ENCODE data around the gene TMEM40.
"Not testable (repeated sequence)": the region's sequence is repeated elsewhere in the genome, so short reads cannot be mapped to it uniquely, and the experiment has no call there.

TMEM40 gene

DNA sequence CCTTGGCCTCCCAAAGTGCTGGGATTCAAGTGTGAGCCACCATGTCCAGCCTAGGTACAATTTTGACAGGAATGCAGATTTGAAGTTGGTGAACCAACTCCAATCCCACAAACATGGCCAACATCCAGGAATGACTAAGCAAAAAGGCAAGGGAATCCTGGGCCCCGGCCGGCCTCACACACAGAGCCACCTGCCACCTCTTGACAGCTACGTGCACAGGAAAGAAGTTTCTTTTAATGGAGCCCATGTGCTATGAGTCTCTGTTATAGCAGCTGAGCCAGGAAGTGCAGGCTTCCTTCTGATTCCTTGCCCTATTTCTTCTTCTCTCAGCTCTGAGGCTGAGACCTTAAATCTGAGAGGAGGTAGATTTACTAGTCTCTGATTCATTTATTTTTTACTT lies 8.8 kb downstream of the TMEM40 start:
- peak; percentile 52 for DNase-seq

DNA sequence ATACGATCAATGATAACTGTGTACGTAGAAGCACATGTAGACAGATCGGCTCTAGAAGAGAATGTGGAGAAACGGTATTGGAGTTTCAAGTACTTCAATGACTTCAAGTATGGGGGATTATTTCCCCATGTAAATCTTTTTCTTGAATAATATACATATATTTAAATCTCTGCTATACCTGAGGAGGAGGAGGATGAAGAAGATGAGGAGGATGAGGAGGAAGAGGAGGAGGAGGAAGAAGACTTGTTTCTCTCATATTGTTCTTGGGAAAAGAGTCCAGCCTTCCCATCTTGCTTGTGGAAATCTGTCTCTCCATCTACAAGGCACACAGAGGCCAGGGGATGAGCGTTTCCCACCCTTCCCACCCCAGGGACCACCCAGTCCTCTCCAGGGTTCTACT lies 10.6 kb downstream of the TMEM40 start:
- DNase-seq = no peak

DNA sequence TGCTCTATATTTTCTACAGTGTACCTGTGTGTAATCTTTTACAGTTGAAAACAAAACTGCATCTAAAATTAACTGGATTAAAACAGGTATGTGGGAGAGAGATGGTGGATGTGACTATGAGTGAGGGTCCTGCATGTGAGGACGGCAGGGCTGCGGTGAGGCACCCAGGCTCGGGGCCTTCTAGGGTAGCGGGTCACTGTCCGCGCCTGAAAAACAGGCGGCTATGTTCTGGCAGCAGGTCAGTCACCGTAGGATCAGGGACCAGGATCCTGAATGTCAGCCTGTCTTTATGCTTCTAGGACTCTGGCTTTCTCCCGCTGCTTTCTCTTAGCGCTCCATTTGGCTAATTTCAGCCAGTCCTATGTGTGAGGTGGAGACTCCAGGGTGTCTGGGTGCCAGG lies 12.6 kb downstream of the TMEM40 start:
- no peak for DNase-seq

DNA sequence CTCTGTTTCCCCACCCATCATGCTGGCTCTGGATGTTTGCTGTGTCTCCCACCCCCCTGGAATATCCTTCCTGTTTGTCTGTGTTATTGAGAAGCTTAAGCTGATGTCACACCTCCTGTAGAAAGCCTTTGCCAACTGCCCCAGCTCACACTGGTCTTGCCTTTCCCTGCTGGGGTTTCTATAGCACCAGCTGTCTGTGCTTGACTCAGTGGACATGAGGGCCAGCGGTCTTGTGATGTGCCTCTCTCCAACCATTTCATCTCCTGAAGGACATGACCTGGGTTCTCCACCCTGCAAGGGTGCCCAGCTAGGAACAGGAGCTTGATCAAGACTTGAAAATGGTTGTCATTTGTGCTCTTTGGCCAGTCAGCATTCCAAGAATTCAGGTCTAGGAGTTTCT lies 14.7 kb downstream of the TMEM40 start:
- no peak for DNase-seq

DNA sequence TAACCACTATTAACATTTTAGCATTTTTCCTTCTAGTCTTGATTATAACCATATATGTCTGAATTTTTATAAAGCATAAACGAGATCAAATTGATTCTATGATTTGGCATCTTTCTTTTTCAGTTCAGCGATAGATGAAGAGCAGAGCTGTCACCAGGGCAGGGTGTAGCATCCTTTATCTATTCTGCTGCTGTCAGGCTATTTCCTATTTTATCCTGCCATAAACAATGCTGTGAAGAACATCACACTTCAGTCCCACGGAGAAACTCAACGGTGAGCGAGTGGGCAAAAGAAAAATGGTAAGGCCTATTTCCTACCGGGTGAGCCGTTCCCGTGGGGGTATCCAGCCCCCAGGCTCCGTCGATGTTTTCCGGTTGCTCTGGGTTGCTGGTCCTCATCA lies 15.5 kb downstream of the TMEM40 start:
- DNase-seq = no peak

DNA sequence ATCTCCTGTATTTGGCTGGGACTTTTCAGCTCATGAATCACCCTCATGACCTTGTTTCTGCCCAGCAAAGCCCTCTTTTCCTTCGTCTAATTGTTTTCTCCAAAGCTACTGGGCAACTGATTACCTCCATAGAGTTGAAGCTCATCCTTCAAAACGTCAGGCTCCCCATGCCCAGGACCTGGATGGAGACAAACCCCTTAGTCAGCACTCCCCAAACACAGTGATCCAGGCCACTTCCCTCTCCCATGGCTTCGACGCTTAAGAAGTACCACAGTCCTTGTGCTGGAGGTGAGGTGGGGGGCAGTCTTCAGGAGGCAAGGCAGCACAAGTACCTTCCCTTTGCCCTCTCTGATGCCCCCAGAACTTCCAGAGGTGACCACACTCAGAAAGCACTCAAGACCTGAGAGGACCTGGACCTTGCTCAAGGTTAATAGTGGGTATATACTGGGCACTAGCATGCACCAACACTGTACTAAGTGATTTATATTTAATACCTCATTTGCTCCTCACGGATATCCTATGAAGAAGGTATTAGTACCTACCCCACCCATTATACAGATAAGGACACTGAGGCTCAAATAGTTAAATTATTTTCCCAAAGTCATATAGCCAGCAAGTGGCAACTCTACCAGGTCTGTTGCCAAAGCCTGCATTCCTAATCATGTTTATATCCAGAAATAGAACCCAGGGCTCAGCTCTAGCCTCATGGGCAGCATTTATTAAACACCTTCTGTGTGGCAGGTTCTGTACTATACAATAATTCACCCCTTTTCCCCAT lies 16.5 kb downstream of the TMEM40 start:
- no peak for DNase-seq

DNA sequence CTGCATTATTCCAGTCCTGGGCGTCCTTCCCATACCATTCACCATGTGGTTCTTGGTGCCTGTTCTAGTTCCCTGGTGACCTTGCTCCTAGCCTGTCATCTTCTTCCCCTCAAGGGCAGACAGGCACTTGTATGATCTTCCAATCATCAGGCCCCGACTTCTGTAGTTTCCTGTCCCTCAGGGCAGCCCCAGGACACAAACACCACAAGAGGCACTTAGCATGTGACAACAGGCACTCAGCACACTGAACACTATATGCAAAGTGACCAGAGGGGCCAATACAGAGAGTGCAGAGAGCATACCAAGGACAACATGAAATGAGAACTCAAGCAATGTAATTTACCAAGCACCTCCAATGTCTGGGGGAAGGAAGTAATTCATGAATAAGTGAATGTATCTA lies 17.9 kb downstream of the TMEM40 start:
- no peak for DNase-seq

DNA sequence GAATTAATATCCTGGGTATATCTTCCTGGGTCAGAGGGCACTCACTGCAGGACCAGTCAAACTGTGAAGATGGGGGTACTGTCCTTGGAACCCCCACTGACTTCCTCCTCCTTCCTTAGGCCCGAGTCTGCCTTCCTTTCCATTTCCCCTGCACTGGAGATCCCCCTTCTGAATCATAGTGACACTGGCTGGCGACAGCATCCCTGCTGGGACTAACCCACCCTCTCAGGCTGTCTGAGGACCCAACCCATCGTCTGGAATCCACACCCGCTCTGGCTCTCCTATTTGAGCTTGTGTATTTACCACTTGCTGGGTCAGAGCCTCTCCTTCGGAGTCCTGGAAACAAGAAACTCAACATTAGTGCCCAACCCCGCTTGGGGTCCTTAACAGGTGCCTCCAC lies 21.2 kb downstream of the TMEM40 start:
- no peak for DNase-seq

DNA sequence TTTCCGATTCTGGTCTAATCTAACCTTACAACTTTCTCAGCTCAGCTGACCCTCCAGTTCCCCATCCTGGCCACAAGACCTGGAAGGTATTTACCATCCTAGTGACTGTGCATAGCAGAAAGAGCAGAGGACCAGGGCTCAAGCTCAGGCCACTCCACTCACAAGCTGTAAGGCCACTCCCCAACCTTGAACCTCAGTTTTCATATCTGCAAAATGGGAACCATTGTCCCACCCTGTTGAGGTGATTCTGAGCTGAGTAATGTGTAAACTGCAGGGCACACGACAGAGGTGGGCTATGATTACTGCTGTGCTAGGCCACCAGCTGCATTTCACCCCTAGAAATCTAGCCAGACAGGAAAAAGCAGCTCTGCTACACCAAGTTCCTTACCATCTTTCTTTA lies 21.7 kb downstream of the TMEM40 start:
- DNase-seq = no peak

DNA sequence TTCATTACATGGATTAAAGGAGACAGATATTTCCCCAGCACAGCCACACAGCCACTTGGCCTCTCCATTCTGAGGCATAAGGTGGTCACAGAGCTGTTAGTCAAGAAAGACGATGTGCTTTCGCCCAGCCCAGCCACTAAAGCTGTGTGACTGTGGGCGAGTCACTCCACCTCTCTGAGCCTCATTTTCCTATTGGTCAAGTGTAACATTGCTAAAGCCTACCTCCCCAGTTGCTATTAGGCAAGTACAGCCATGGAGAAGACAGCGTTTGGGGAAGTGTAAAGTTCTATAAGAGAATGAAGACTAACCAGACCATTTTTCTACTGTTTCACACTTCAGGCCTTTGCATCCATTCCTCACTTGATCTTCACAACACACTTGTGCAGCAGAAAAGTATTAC lies 24.1 kb downstream of the TMEM40 start:
- no peak for DNase-seq

DNA sequence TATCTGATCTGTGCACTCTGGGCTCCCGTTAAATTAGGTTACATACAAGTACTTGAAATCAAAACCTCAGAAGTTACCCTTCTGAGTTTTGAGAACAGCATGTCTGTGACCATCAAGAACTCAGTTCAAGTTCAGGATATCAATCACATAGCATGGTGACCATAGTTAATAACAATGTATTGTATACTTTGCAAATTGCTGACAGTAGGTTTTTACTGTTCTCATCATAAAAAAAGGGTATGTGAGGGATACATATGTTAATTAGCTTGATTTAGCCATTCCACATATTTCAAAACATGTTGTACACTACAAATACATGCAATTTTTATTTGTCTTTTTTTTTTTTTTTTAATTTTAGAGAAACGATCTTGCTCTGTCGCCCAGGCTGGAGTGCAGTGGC lies 25.5 kb downstream of the TMEM40 start:
- no peak for DNase-seq

DNA sequence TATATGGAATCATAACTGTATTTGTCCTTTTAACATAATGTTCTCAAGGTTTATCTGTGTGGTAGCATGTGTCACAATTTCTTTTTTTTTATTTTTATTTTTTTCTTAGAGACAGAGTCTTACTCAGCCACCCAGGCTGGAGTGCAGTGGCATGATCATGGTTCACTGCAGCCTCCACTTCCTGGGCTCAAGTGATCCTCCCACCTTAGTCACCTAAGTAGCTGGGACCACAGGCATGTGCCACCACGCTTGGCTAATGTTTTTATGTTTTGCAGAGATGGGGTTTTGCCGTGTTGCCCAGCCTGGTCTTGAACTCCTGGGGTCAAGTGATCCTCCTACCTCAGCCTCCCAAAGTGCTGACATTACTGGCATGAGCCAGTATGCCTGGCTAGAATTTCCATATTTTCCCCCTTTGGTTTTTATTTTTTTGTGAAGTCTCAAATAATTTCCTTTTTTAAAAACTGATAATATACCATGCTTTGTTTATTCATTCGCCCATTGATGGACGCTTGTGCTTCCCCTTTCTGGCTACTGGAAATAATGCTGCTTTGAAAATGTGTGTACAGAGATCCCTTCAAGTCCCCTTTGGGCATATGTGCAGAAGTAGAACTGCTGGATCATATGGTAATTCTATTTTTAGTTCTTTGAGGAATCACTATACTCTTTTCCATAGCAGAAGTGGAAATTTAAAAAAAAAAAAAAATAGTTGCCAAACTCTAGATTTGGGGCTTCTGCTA lies 28.4 kb downstream of the TMEM40 start:
- DNase-seq = no peak

DNA sequence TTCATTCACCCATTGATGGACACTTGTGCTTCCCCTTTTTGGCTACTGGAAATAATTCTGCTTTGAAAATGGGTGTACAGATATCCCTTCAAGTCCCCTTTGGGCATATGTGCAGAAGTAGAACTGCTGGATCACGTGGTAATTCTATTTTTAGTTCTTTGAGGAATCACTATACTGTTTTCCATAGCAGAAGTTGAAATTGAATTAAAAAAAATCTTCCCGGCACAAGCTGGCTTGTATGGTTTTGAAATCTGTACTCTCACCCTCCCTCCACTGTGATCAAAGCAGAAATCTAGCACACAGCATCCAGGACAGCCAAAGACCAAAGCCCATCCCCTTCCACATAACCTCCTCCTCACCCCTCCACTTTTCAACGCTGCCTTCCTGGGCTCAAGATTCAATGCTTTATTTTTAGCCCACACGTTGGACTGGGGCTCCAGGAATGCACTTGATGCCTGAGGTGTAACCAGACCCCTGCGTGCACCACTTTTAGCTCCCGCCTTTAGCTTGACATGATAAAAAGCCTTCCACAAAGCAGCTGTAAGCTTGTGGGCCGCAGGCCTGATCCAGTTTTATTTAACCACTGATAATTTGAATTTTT lies 29.9 kb downstream of the TMEM40 start:
- no peak for DNase-seq

DNA sequence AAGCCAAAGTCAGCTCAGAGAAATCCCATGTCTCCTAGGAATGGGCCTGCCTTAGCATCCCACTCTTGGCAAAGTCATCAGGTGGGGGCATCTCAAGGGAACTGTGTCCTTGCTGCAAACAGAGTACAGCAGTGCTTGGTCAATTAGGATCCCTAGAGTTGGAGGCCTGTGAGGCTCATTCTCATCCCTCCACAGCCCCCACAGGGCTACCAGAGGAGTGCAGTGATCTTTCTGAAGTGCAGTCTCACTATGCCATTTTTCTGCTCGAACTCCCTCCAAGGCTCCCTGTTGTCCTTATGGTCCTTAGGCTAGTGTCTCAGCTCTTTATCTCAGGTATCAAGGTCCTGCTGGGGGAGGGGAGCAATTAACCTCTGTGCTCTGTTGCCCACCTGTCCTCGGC lies 31.1 kb downstream of the TMEM40 start:
- DNase-seq = no peak

DNA sequence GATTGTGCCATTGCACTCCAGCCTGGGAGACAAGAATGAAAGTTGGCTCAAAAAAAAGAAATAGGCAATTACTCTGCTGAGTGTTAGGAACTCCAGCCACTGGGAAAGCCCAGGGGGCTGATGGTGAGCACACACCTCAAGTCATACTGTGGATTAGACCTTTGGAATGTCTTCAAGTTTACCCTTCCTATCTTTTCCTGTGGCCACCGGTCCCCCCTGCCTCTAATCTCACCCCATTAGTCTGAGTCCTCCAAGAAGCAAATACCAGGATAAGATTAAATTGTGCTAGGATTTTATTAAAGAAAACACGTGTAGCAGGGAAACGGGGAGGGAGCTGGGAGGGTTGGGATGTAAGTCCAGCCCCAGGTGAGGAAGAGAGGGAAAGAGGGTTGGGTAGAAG lies 31.6 kb downstream of the TMEM40 start:
- DNase-seq = no peak

DNA sequence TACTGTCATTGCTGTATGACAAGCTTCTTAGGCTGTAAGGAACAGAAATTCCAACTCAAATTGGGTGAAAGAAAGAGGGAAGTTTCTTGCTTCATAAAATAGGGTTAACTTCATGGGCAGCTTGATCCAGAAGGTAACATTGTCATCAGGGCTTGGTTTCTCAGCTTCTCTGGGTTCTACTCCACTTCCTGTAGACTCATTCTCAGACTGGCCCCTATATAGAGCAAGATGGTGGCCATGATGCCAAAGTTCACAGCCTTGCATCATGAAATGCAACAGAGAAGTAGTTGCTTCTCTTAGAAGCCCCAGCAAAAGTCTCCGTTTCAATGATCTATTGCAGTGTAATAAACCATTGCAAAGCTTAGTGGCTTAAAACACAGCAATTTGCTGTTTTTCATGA lies 33.6 kb downstream of the TMEM40 start:
- no peak for DNase-seq

DNA sequence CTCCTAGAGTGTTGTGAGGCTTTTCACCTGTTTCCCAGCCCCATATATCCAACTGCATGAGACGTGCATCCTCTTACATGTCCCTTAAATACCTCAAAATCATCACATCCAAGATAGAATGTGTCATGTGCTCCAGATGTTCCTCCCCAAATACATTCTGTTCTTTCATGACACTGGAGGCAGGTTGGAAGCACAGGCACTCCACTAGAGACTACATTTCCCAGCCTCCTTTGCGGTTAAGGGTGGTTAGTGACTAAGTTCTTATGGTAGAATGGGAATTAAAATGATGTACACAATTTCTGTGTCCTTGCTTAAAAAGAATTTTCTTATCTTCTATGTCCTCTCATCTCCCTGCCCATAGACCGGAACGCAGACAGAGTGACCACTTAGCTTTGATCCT lies 34.3 kb downstream of the TMEM40 start:
- no peak for DNase-seq

DNA sequence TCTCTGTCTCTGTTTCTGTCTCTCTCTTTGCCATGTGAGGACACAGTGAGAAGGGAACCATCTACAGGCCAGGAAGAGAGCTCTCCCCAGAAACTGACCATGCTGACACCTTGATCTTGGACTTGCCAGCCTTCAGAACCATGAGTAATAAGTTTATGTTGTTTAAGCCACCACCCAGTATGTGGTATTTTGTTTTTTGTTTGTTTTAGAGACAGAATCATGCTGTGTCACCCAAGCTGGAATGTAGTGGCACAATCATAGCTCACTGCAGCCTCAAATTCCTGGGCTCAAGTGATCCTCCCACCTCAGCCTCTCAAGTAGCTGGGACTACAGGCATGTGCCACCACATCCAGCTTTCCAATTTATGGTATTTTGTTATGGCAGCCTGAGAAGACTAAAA lies 35.7 kb downstream of the TMEM40 start:
- not testable (repeated sequence) for DNase-seq

DNA sequence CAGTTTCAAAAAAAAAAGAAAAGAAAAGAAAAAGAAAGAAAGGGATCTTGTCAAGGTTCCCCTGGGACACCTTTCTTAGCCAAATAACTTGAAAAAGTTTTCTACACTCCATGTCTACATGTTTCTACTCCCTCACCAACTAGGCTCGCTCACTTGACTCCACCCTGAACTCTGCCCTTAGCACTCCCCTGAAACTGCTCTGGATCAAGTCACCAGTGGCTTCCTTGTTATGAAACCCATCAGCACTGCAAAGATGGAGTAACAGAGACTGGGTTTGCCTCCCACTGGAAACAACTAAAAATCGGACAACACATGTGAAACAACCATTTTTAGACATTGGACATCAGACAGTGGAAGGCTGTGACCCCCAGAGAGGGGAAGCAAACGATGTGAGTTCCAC lies 36.8 kb downstream of the TMEM40 start:
- no peak for DNase-seq

DNA sequence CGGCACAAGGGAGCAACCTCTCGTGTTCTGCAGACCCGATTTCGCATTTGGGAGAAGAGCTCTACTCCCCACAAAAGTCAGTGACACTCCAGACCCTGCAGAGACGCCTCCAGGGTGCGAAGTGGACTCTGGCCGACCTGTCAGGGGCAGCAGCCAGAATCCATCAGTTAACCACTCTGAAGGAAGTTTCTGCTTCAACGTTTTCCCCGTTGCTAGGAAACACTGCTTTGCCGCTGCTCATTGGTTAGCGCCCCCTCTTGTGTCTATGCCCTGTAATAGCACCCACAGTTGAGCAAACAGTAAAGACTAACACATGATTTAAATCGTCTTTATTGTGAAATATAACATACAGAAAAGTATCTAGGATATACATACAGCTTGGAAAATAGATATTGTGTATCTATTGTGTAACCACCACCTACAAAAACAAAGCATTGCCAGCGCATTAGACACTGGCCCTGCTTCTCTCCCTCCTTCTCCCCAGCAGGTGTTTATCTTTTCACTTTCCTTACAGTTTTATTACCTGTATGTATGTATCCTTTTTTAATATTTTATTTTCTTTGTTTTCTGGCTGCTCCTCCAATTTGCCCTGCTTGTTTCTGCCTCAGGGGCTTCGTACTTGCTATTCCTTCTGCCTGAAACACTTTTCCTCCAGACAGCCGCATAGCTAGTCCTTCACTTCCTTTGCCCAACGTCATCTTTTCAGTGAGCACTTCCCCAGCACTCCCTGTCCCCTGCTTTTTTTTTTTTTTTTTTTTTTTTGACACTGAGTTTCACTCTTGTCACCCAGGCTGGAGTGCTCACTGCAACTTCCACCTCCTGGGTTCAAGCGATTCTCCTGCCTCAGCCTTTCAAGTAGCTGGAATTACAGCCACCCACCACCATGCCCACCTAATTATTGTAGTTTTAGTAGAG lies 38.8 kb downstream of the TMEM40 start:
- peak; percentile 40 for DNase-seq

DNA sequence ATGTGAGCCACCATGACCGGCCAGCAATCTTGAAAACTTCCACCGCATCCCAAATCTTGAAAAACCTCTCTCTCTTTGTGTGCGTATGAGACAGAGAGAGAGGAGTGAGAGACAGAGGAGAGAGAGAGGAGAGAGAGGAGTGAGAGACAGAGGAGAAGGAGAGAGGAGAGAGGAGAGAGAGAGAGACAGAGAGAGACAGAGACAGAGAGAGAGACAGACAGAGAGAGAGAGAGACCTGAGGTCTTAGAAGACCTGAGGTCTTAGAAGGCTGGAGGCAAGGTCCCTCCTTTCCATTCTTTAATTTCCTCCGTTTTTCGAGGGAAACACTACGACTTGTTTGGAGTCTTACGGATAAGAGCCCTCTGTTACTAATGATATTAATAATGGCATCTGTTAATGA lies 39.5 kb downstream of the TMEM40 start:
- DNase-seq = no peak

DNA sequence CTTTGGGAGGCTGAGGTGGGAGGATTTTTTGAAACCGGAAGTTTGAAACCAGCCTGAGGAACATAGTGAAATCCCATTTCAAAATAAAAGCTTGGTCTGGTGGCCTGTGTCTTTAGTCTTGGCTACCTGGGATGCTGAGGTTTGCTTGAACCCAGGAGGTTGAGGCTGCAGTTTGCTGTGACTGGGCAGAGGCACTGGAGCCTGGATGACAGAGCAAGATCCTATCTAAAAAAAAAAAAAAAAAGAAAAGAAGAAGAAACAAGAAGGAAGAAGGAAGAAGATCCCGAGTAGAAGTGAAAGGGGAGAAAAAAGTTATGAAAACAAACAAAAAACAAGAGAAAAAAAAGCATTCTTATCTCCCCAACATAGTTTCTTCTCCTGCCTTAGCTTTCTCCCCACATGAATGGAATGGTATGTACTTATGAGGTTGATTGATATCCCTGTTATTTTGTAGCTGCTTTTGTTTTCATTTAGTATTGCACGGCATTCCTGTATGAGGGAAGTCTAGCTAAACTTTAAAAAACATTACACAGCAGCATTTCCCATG lies 42.4 kb downstream of the TMEM40 start:
- DNase-seq = no peak

DNA sequence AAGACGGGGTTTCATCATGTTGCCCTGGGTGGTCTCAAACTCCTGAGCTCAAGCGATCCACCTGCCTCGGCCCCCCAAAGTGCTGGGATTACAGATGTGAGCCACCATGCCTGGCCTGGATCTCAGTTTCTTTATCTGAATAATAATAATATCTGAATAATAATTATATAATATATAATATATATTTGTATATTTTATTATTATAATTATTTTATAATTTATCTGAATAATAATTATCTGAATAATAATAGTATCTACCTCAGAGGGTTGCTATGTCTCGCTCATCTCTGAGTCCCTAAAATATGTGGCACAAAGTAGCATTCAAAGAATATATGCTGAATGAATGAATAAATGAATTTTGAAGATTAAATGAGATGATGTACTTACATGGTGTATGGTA lies 44.8 kb downstream of the TMEM40 start:
- no peak for DNase-seq
